PC-9 (cell line): ENCODE data around the gene PROM1. TPM values are rescaled to one million over a fixed set of nuclear protein-coding genes. Genes with fewer than 3 reads are reported as not detected.

Experiments used
- BruUV-seq: library from RNA; stranded (reverse); fragments of 400-500 nt; replicated peaks from 2 replicates; lab custom pipeline; 2021; lab: Mats Ljungman, UMichigan
- CTCF ChIA-PET: fragments of 300-600 bp; sonication (Branson Sonifier 250); formaldehyde crosslinking; loops from one replicate; lab custom pipeline; 2022; ENCODE audit warnings: antibody characterized with exemption; lab: Charles Lee
- POLR2A ChIA-PET: fragments of 300-600 bp; sonication (Branson Sonifier 250); formaldehyde crosslinking; loops from one replicate; lab custom pipeline; 2022; ENCODE audit warnings: antibody characterized with exemption; ENCODE audit not compliant: unreplicated experiment; lab: Charles Lee
- DNase-seq, 2 experiments: peaks; one replicate each; pipeline versions ENCODE4 v3.0.0 to v3.0.0-alpha.2; 2015 to 2022; ENCODE audit warnings: mixed read lengths in 1 of 2
- H2AFZ ChIP-seq: fragments of 200-600 bp; sonication (generic); 2 replicates; pipeline ENCODE4 v1.8.1; 2017; ENCODE audit warnings: antibody characterized with exemption
- H3F3A ChIP-seq: fragments of 200-600 bp; sonication (generic); 2 replicates; pipeline ENCODE4 v1.8.1; 2017; ENCODE audit warnings: antibody characterized with exemption, mild to moderate bottlenecking, low read depth; ENCODE audit not compliant: insufficient read depth
- H3K27ac ChIP-seq: fragments of 200-600 bp; sonication (generic); 2 replicates; pipeline ENCODE4 v1.6.1; 2016; ENCODE audit warnings: mixed run types
- H3K27me3 ChIP-seq: fragments of 200-600 bp; sonication (generic); 2 replicates; pipeline ENCODE4 v1.6.1; 2016; ENCODE audit warnings: low read depth, mixed run types; ENCODE audit not compliant: insufficient read depth
- H3K36me3 ChIP-seq: fragments of 200-600 bp; sonication (generic); 2 replicates; pipeline ENCODE4 v1.6.1; 2016; ENCODE audit warnings: low read depth, mixed run types
- H3K4me1 ChIP-seq: fragments of 200-600 bp; sonication (generic); replicated peaks from 2 replicates; pipeline ENCODE4 v1.6.1; 2016; ENCODE audit warnings: mixed run types; ENCODE audit not compliant: insufficient read depth
- H3K4me2 ChIP-seq: fragments of 200-600 bp; sonication (generic); 2 replicates; pipeline ENCODE4 v1.6.1; 2017; ENCODE audit warnings: mixed run types
- H3K4me3 ChIP-seq: fragments of 200-600 bp; sonication (generic); 2 replicates; pipeline ENCODE4 v1.6.1; 2016; ENCODE audit warnings: mixed run types
- H3K79me2 ChIP-seq: fragments of 200-600 bp; sonication (generic); 2 replicates; pipeline ENCODE4 v1.6.1; 2017; ENCODE audit warnings: low read depth, mixed run types
- H3K9me2 ChIP-seq: fragments of 200-600 bp; sonication (generic); 2 replicates; pipeline ENCODE4 v1.8.1; 2017; ENCODE audit warnings: mild to moderate bottlenecking; ENCODE audit not compliant: insufficient read depth
- H3K9me3 ChIP-seq: fragments of 200-600 bp; sonication (generic); 2 replicates; pipeline ENCODE4 v1.8.1; 2016; ENCODE audit warnings: low read depth; ENCODE audit not compliant: insufficient read depth
- H4K20me1 ChIP-seq: fragments of 200-600 bp; sonication (generic); 2 replicates; pipeline ENCODE4 v1.8.1; 2017; ENCODE audit not compliant: insufficient read depth
- EZH2 ChIP-seq: fragments of 200-600 bp; sonication (generic); IDR thresholded peaks from 2 replicates; pipeline ENCODE4 v1.8.0; 2017; ENCODE audit warnings: antibody characterized with exemption, low read depth
- intact Hi-C: fragments of 100-400 bp; cut with micrococcal nuclease; formaldehyde crosslinking; loops from one replicate; pipeline ENCODE4 v1.10.0; 2022; ENCODE audit not compliant: unreplicated experiment
- total RNA-seq: library from RNA; stranded (reverse); gene quantifications from 2 replicates; pipeline ENCODE4 v1.2.3, GENCODE V29; 2021
- TF ChIP-seq, protein P1 (sequence below): fragments of 200-600 bp; sonication (generic); conservative IDR thresholded peaks from 2 replicates; pipeline ENCODE4 v1.6.1; 2017; ENCODE audit warnings: mixed run types, antibody characterized with exemption, mild to moderate bottlenecking, moderate library complexity

PROM1 gene
- total RNA-seq, 1 experiment from 2014 or later, result not detected

DNA sequence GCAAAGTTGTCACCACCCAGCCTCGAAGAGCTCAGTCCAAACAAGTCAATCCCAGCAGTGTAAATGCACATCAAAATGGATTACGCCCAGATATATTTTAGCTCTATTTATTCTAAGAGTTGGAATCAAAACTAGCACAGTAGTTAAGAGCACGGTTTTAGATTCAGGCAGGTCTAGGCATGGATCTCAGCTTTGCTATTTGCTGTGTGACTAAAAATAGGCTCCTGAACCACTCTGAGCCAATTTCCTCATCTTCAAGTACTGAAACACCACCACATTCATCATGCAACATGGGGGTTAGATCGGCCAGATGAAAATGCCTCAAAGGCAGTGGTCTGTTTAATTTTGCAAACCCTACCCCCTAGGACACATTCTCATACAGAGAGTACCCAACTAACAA lies 65.0 kb downstream of the PROM1 start:
- no peaks in the 10 kb centered on the region for H4K20me1 ChIP-seq
- no peaks in the 10 kb centered on the region for H3K9me3 ChIP-seq
- no TSS peak for BruUV-seq
- ChIA-PET CTCF (no interaction called here), POLR2A (no interaction called here)
- no peak overlapping the region for H3K27ac ChIP-seq
- intact Hi-C loops, result loop anchor here (1.0 kb wide), 1 partner anchor 42 kb away; no protein-coding TSS in a partner anchor
- TF ChIP-seq, protein P1, sequence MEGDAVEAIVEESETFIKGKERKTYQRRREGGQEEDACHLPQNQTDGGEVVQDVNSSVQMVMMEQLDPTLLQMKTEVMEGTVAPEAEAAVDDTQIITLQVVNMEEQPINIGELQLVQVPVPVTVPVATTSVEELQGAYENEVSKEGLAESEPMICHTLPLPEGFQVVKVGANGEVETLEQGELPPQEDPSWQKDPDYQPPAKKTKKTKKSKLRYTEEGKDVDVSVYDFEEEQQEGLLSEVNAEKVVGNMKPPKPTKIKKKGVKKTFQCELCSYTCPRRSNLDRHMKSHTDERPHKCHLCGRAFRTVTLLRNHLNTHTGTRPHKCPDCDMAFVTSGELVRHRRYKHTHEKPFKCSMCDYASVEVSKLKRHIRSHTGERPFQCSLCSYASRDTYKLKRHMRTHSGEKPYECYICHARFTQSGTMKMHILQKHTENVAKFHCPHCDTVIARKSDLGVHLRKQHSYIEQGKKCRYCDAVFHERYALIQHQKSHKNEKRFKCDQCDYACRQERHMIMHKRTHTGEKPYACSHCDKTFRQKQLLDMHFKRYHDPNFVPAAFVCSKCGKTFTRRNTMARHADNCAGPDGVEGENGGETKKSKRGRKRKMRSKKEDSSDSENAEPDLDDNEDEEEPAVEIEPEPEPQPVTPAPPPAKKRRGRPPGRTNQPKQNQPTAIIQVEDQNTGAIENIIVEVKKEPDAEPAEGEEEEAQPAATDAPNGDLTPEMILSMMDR, result no peak
- no peak for TF ChIP-seq EZH2
- H3K4me2 ChIP-seq, result no peak overlapping the region
- H3K27me3 ChIP-seq, result no peaks in the 10 kb centered on the region
- no peaks in the 10 kb centered on the region for H3K9me2 ChIP-seq
- no peaks in the 10 kb centered on the region for H3K4me1 ChIP-seq
- no peak overlapping the region for H3K4me3 ChIP-seq
- H2AFZ ChIP-seq, result no peak overlapping the region
- no peaks in the 10 kb centered on the region for H3F3A ChIP-seq
- no peaks in the 10 kb centered on the region for H3K36me3 ChIP-seq
- no peak for DNase-seq
- H3K79me2 ChIP-seq, result no peaks in the 10 kb centered on the region

DNA sequence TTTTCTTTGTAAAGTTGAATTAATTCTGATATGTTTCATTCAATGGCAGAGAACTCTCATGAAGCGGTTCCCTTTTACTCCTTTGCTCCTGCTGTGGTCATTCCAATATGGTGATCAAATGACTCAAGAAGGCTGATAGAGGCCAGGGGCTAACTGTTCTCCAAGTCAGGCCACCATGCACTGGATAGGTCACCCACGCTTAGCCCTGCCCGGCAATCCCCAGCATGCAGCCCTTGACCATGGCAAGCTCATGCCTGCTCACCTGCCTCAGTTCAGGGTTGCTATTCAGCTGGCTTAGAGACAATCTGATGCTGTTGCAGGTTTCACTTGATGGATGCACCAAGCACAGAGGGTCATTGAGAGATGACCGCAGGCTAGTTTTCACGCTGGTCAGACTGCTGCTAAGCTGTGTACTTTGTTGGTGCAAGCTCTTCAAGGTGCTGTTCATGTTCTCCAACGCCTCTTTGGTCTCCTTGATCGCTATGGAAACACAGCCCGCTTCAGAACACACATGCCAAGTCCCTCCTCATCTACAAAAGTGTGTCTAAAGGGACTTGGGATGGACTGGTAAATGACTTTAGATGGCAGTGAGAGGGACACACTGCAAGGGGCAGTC lies 65.7 kb downstream of the PROM1 start:
- CTCF ChIA-PET, result no interaction called here
- no peaks in the 10 kb centered on the region for H3K79me2 ChIP-seq

DNA sequence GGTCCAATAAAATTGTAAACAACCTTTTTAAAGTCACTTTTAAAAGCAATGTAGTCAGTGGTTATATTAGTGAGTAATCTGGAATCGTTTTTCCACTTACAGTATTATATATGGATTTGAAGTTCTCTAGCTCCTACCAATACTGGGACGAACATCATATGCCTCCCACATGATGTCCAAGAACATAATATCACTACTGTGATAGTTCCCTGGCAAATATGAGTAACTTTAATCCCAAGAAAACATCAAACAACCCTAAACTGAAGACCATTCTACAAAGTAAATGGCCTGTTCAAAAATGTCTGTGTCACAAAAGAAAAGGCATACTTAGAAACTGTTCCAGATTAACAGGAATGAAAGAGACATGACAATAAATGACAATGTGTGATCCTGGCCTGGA lies 67.3 kb downstream of the PROM1 start:
- no TSS peak for BruUV-seq
- H3K79me2 ChIP-seq, result no peaks in the 10 kb centered on the region
- CTCF ChIA-PET, result no interaction called here

More for the DNA sequence above, 65.7 kb downstream of the PROM1 start:
- POLR2A ChIA-PET, result no interaction called here
- Histone ChIP-seq H3K27ac (no peak overlapping the region), H3K4me1 (no peaks in the 10 kb centered on the region), H3K9me3 (no peaks in the 10 kb centered on the region), H3F3A (no peaks in the 10 kb centered on the region), H3K36me3 (no peaks in the 10 kb centered on the region), H3K27me3 (no peaks in the 10 kb centered on the region), H3K4me3 (no peak overlapping the region), H2AFZ (no peak overlapping the region), H3K9me2 (no peaks in the 10 kb centered on the region), H3K4me2 (no peak overlapping the region), H4K20me1 (no peaks in the 10 kb centered on the region)
- no peak for DNase-seq
- intact Hi-C loops, result no loop called here
- TF ChIP-seq EZH2, result no peak
- TF ChIP-seq, protein P1, result no peak
- no TSS peak for BruUV-seq

More for the DNA sequence above, 67.3 kb downstream of the PROM1 start:
- no peaks in the 10 kb centered on the region for H3K27me3 ChIP-seq
- TF ChIP-seq EZH2, result no peak
- TF ChIP-seq, protein P1, result no peak
- intact Hi-C loops, result no loop called here
- POLR2A ChIA-PET, result no interaction called here
- H3K9me2 ChIP-seq, result no peaks in the 10 kb centered on the region
- H3K4me2 ChIP-seq, result no peak overlapping the region
- no peak overlapping the region for H3K4me3 ChIP-seq
- H3F3A ChIP-seq, result no peaks in the 10 kb centered on the region
- no peaks in the 10 kb centered on the region for H3K36me3 ChIP-seq
- H3K27ac ChIP-seq, result no peak overlapping the region
- no peak for DNase-seq
- no peaks in the 10 kb centered on the region for H3K4me1 ChIP-seq
- no peaks in the 10 kb centered on the region for H3K9me3 ChIP-seq
- H4K20me1 ChIP-seq, result no peaks in the 10 kb centered on the region
- no peak overlapping the region for H2AFZ ChIP-seq
